Thyroid gland (tissue), 4 donors: ENCODE data around the gene BCS1L.

ENCODE experiments used
- CTCF ChIP-seq, 6 experiments: fragments of 200-600 bp in 3 of 6; fragments of 450-650 bp in 3 of 6; sonication (generic) in 3 of 6; IDR thresholded peaks; one replicate each; pipeline ENCODE4 v1.5.1; 2016 to 2019; ENCODE audit warnings: antibody characterized with exemption in 6 of 6, mild to moderate bottlenecking in 2 of 6, inconsistent platforms in 1 of 6, moderate library complexity in 1 of 6
- POLR2A ChIP-seq, 2 donors: fragments of 450-650 bp; IDR thresholded peaks; one replicate each; pipeline ENCODE4 v1.6.1; 2017; ENCODE audit warnings: antibody characterized with exemption in 2 of 2, mild to moderate bottlenecking in 2 of 2, moderate library complexity in 1 of 2

- TF ChIP-seq POLR2A (IDR thresholded peaks at IDR 0.05), result no peak
- no peak for TF ChIP-seq CTCF (IDR thresholded peaks at IDR 0.05)
Observed at GRCh38 chr2:218642786-218643185, 16.7 kb upstream of the BCS1L start.
